Left ventricle myocardium superior (tissue), 1 donor: ENCODE data around the gene COL21A1. TPM values are rescaled to one million over a fixed set of nuclear protein-coding genes. Genes with fewer than 3 reads are reported as not detected.

Experiments used
- ATAC-seq: fragments of 200-7000 bp; cut with Tn5 transposase; one replicate; pipeline ENCODE4 v1.9.1; 2020; ENCODE audit warnings: mild to moderate bottlenecking, moderate library complexity
- DNase-seq: peaks from one replicate; pipeline ENCODE4 v3.0.0-alpha.2; 2020
- intact Hi-C: fragments of 100-400 bp; cut with micrococcal nuclease; formaldehyde crosslinking; loops from one replicate; pipeline ENCODE4 v1.11.0; 2022
- total RNA-seq: library from RNA; stranded (reverse); fragmentation: NEBNext Ultra II Directional; extraction: Animal tissue kit (Norgen Biotek cat#: 25700); gene quantifications from one replicate; pipeline ENCODE4 v1.2.1, GENCODE V29; 2021
- donor health status: DM: no; HTN: yes; CAD: no; lungs with severe emphysema.

Gene COL21A1
- total RNA-seq, 1 donor from 2014 or later: 23.2 TPM

GRCh38 chr6:56079751-56080540 is 167.4 kb downstream of the COL21A1 start:
- intact Hi-C loops: no loop called here

DNA sequence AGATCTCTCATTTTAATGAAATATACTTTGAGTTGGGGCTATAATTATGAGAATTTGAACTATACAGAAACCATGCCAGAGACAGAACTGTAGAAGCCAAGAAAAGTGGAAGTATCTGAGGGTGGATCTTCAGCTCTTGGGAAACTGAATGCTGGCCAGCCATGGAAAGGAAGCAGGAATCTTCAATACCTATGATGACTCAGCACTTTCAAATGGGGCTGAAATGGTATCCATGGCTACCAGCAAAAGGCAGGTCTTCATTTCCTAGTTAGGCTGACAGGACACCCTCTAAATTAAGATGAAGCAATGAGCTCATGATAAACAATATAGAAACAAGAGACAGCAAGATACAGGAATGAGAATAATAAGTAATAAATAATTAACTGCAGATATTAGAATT is 171.3 kb downstream of the COL21A1 start:
- intact Hi-C loops: no loop called here
- ATAC-seq: no peak

More at GRCh38 chr6:56079751-56080540, 167.4 kb downstream of the COL21A1 start:
- DNase-seq (no peak), ATAC-seq (no peak)

DNA sequence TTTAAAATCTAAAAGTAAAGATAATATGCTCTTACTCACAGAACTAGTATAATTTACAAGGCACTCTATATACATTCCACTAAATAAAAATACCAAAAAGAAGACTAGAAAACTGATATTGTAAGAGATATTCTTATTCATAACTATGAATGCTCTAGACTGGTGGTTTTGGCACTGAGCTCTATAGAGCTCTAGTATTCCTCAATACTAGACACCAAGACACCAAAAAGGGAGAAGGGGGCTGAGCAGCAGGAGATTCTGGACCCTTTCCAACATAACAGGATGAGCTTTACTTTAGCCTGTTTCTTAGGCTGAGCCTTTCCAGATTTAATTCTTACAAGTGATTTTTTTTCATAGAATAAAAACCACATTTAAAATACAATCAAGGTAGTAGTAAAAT is 173.6 kb downstream of the COL21A1 start:
- ATAC-seq: peak; percentile 29
- intact Hi-C loops: no loop called here
- no peak for DNase-seq

More for the DNA sequence above, 171.3 kb downstream of the COL21A1 start:
- no peak for DNase-seq

GRCh38 chr6:56073315-56073714 is 174.1 kb downstream of the COL21A1 start:
- intact Hi-C loops: no loop called here
- DNase-seq: no peak
- ATAC-seq: peak; percentile 72

GRCh38 chr6:56072856-56073255 is 174.5 kb downstream of the COL21A1 start:
- intact Hi-C loops: no loop called here
- ATAC-seq (peak; percentile 80), DNase-seq (no peak)

- intact Hi-C loops: no loop called here
- ATAC-seq (no peak), DNase-seq (no peak)
Observed at GRCh38 chr6:56065408-56065807, 182.0 kb downstream of the COL21A1 start.

- DNase-seq: no peak
- intact Hi-C loops: no loop called here
- ATAC-seq: peak; percentile 34
Observed at GRCh38 chr6:56062836-56063235, 184.5 kb downstream of the COL21A1 start.

- intact Hi-C loops: no loop called here
- no peak for ATAC-seq
- DNase-seq: no peak
Observed at GRCh38 chr6:56058636-56059035, 188.7 kb downstream of the COL21A1 start.

DNA sequence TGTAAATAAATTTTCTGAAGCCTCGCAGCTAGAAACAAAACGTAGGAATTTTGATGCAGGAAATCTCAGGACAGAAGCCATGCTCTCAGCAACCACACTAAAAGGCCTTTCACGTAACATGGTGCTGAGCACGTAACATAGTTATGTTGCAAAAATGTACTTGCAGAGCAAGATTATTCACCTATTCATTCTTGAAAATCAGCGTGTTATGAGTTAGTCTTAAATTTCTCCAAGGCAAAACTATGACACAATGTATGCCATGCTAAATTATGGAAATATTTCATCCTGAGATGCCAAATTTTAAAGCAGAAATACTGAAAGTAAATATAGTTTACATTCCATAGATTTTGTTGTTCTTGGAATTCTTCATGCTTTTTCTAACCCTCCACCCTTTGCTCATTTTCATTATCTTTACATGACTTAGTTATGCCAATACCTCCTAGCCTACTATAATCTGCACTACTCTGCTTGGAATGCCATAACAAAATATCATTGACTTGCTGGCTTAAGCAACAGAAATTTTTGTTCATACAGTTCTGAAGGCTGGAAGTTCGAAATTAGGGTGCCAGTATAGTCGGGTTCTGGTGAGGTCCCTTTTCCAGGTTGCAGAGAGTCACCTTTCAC is 192.2 kb downstream of the COL21A1 start:
- ATAC-seq (no peak), DNase-seq (no peak)
- intact Hi-C loops: no loop called here

- DNase-seq: no peak
- intact Hi-C loops: no loop called here
- no peak for ATAC-seq
Observed at GRCh38 chr6:56051202-56051598, 196.2 kb downstream of the COL21A1 start.

GRCh38 chr6:56050530-56051201 is 196.7 kb downstream of the COL21A1 start:
- DNase-seq (no peak), ATAC-seq (no peak)
- intact Hi-C loops: no loop called here

DNA sequence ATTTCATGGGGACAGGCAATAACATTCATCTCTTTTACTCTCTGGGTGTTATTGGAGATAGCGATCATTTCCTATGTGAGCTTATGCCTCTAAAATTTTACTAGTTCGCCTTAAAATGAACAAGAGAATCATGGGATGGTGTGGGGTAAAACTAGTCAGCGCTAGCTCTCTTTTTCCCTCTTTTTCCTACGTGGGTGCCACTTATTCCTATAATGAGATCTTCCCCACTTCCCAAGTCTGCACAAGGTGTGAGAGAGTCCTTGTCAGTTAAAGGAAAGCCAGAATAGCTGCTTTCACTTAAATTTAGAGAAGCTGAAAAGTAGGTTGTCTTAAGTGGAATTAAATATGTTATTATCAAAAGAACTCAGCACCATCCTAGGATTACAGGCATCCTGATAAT is 198.8 kb downstream of the COL21A1 start:
- ATAC-seq (no peak), DNase-seq (no peak)
- intact Hi-C loops: no loop called here

GRCh38 chr6:56047931-56048540 is 199.3 kb downstream of the COL21A1 start:
- intact Hi-C loops: no loop called here
- DNase-seq (no peak), ATAC-seq (no peak)

- intact Hi-C loops: no loop called here
- DNase-seq (peak; percentile 31), ATAC-seq (no peak)
Observed at GRCh38 chr6:56046576-56046975, 200.8 kb downstream of the COL21A1 start.

DNA sequence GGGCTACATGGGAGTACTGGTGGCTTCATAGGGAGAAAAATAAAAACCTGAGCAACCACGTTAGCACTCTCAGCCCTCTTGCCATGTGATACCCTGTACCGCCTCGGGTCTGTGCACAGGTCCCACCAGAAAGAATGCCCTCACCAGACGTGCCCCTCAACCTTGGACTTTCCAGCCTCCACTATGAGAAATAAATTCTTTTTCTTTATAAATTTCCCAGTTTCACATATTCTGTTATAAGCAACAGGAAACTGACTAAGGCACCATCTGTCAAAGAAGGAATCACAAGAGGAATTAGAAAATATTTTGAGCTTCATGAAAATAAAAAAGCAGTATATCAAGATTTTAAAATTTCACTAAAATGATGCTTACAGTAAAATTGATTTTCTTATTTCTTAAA is 203.6 kb downstream of the COL21A1 start:
- DNase-seq (no peak), ATAC-seq (no peak)
- intact Hi-C loops: no loop called here

DNA sequence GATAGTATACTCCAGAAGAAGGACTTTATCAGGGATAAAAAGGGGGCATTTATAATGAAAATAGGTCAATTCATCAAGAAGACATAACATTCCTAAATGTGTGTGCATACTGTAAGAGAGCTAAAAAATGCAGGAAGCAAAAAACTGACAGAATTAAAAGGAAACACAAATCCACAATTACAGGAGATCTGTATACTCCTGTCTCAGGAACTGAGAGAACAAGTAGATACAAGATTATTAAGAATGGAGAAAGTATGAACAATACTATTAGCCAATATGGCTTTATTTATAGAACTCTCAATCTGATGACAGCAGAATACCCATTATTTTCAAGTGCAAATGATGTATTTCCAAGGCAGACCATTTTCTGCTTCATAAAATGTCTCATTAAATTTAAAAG is 204.3 kb downstream of the COL21A1 start:
- intact Hi-C loops: no loop called here
- no peak for ATAC-seq
- no peak for DNase-seq

GRCh38 chr6:56041591-56041990 is 205.8 kb downstream of the COL21A1 start:
- intact Hi-C loops: no loop called here
- ATAC-seq (no peak), DNase-seq (no peak)

DNA sequence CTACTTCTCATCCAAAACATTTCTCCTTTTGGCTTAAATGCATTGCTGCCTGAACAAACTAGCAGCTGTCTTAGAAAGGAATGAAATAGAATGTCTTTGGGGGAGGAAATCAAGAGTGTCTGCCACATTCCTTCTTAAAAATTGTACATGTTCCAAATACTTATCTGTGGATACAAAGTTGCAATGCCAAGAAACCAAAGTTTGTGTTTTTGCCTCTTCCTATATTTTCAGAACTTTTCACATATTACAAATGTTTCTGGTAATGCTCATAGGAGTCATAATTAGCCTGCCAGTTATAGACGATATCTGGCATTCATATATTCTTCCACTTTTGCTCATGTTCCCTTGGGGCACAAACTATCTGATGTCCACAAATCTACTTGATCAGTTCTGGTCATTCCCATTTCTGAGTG is 206.5 kb downstream of the COL21A1 start:
- intact Hi-C loops: no loop called here
- ATAC-seq (no peak), DNase-seq (no peak)

GRCh38 chr6:56040223-56040622 is 207.2 kb downstream of the COL21A1 start:
- no peak for ATAC-seq
- intact Hi-C loops: no loop called here
- DNase-seq: no peak

GRCh38 chr6:56038764-56039163 is 208.6 kb downstream of the COL21A1 start:
- intact Hi-C loops: no loop called here
- ATAC-seq (no peak), DNase-seq (no peak)
